CD4-positive, alpha-beta T cell treated with Interferon alpha-2 for 1 hour (primary cell): ENCODE data around the gene MMRN1.
A peak's percentile ranks its signal among the peaks of the same experiment; 100 is the strongest.

Source experiments
- DNase-seq, 2 donors: peaks; one replicate each; pipeline ENCODE4 v3.0.0-alpha.2; 2020 to 2022

Gene MMRN1

DNA sequence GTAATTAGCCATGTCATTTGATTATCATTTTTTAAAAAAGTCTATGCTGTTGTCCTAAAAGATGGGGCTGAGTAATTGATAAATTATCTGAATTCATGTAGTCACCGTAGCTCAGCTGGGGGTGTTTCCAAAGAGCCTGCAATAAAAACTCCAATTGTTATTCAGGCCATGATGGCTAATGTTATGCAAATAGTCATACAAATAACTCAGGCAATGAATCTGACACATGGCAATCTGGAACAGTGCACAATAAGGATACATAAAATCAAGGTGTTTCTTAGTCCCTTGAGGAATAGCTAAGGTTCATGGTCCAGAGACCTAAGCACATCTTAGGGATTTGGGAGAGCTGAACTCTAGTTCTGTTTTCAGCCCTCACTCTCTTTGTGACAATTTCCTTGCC, 15.2 kb downstream of the MMRN1 start:
- DNase-seq: no peak

DNA sequence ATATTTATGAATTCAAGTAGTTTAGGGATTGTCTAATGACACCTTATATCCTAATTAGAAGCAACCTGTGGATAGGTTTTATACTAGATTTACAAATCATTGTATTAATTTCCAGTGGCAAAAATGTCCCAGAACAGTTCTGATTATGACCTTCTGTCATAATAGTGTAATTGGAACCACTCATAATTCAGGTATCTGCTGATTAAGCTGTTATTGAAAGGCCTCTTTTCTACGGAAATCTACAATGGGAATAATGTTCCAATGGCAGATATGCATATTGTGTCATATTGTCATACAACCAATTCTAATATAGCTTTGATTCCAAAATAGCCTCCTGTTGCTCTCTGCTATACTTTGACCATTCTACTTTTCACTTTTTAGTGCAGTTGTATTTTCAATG, 19.0 kb downstream of the MMRN1 start:
- DNase-seq: no peak

DNA sequence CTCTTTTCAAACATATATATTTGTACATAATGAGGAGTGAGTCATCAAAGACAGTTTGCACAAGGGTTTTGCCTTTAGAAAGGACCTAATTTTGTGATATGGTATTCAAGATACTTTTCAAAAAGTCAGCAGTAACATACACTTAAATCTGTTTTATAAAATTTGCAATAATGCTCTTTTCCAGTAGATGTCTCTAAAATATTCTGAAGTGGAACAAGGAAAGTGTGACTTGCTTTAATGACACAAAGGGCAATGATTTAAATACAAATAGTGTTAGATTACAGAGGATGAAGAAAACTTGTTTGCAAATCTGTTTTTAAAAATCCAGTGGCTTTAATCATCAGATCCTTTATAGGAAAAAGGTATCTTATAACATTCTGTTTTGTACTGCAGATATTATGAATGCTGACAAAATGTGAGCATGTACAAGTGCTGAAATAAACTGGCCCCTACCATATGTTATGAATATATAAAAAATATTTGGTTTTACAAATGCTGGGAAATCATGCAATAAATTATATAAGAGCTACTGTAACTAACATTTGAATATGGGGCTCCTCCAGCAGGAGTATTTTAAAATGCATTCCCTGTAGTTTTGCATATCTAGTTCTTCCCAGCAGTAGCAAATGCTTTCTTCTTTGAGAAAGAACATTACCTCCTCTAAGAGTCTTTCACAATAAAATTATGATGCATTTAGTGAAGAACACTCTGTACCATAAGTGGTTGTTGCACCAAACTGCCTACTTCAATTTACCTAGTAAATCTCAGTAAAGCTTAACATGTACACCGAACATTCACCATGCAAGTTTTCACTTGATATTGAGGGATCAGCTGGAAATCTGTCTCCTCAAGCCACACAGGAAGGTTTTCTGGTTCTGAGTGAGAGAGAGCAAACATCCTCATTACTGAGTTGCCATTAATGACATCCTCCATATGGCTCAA, 20.2 kb downstream of the MMRN1 start:
- DNase-seq: no peak

DNA sequence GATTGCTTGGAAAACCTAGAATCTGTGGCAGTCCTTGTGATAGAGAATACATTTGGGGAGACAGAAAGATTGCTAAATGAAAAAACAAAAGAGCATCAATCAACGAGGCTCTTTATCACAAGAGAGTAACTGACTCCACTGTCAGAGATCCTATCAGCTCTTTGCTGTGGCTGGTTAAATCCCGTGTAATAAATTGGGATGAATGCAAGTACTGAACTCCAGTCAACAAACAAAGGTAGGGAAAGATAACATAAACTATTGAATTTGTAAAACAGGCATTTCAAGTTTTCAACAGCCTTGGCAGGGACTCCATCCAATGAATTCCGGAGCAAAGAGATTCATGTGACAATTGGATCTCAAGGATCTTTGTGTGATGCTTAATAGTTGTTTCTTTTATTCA, 21.3 kb downstream of the MMRN1 start:
- DNase-seq: no peak

DNA sequence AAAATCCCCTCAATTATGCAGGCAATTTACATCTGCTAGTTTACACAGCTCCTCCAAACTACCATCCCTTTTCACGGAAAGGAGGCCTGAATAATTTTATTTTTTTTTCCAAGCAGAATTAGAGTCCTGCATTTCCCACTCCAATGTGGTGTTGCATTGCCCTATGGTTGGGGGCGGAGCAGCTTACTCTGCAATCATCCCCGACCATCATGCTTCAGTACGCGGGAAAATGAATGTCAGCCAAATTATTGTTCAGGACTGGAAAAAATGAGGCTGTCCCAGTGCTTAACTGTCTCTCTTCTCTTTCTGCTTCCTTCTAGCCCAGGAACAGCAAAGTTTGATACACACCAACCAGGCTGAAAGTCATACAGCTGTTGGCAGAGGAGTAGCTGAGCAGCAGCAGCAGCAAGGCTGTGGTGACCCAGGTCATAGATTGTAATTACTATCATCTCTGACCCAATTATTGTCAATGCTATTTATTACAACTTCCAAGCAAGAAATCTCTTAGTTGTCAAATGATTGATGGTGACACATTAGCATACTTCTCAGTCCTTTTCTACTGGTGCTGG, 28.3 kb downstream of the MMRN1 start:
- DNase-seq: no peak

DNA sequence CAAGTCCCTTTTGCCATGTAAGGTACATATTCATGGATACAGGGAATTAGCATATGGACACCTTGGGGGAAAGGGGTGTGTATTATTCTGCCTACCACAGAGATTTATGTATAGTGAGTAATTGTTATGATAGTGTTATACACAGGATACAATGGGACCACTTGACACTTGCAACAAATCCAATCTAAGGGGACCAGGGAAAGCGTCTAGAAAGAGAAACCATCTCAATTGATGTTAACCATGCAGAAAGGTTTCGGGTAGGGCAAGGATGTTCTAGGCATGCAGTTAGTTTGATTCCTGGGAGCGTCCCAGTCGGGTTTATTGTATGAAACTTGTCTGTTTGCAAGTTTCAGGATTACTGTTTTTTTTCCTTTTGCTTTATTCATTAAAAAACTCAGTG, 34.2 kb downstream of the MMRN1 start:
- DNase-seq: no peak

DNA sequence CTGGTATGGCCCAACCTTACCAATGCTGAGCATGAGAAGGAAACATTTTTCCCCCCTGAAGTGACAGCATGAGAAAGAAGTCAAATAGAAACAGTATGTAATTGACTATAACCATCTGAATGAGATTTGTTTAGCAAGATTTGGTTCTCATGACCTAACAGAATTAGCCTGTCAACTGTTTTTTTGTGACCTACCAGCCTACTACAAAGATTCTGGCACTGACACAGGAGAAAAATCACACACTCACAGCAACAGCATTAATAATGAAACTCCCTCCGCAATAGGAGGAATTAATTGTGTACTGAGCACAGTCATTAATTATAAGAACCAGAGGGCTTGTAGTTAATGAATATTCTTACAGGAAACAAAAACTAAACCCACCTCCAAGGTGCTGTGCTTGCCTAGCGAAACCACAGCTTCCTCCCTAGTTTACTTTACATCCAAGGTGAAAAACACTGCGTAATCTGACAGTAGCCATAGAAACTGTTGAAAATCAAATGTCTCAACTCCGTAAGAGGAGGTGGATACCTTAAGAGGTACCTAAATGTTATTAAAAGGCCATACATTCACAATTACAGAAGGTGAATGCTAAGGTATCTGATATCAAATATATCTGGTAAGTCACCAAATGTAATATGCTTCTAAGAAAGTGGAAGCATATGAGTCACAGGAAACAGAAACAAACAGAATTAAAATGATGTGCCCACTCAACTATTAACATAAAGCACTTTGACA, 34.9 kb downstream of the MMRN1 start:
- DNase-seq: peak; percentile 33 to 83

DNA sequence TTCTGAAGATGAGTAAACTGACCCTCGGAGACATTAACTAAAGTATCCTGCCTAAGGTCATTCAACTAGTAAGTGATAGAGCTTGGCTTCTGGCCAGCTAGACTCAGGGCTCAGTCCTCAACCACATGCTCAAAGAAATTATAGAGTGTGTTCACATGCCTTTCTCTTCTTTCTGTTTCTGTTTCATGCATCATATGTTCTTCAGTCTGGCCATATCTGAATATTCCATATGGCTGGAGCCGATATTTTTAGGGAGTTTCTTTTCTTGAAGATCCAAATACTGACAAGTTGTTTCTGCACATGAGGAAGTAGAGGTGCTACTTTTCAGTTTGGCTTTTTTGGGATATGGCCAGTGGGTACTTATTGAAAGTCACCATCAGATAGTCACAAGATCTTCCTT, 44.9 kb downstream of the MMRN1 start:
- DNase-seq: no peak

DNA sequence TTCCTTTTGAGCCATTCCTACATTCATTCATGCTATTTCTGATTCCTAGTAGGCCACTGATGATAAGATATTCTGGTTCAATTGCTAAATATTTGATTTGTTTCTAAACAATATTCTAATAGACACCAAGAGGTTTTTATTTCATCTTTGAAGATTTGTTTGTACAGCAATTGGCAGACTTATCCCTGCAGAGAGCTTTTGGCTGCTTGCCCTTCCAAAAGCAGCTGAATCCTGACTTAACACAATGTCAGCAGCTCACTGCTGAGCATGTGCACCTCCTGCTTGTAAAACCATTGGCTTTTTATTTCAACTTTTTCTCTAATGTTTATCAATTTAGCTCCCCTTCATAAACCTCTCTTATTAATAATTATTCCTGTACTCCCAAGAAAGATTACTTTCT, 45.3 kb downstream of the MMRN1 start:
- DNase-seq: no peak

DNA sequence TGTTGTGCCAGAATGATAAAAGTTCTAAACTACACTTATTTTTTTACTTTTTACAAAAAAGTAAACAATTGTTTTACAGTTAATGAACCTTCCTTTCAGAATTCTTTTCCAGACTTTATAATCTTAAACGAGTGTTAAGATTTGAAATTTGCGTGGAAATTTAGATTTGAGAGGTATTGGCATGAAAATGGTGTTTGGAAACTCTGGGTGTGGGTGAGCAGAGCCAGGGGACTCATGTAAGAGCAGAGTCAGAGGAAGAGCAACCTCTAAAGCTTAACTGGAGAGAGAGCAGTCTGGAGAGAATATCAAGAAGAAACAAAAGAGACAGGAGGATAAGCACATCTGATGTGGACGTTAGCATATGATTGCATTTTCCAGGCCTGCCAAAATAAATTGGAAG, 48.2 kb downstream of the MMRN1 start:
- no peak for DNase-seq

DNA sequence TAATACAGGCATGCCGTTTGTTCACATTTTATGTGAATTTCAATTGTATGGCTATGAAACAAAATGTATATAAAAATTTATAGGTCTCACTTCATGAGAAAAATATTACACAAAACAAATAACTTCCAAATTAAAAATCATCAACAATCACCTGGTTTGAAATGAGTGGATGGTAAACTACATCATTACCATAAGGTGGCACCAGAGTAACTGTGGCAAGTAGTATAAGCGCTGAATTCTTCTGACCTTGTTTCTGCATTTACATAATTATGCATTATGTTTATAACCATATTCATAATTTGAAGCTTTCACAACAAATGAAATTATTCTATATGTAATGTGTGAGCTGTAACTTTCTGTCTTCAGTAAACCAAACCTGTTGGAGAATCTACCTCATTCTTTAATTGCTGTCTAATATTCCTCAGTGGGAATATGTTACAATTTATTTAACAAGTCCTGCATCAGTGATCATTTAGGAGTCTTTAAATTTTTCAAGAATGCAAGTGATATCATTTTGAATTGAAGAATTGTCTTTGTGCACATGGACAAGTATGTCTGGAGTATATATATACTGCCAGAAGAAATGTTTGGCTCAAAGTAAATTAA, 55.2 kb downstream of the MMRN1 start:
- no peak for DNase-seq

DNA sequence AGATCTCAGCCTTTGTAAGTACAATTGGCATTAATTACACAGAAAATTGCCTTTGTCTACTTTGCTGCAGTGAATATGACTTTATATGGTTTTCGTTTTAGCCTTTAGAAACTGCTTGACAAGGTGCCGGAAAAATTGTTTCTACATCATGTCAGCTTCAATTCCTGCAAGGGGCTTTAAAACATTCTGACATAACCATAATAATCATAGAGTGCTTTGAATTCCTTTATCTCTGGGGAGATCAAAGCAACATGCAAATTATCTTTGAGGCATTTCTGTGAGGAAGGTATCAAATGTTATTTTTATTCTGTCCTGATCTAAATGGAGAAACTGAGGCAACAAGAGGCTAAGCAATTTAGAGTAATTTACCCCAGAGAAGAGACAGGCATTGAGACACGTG, 57.8 kb downstream of the MMRN1 start:
- DNase-seq: no peak

DNA sequence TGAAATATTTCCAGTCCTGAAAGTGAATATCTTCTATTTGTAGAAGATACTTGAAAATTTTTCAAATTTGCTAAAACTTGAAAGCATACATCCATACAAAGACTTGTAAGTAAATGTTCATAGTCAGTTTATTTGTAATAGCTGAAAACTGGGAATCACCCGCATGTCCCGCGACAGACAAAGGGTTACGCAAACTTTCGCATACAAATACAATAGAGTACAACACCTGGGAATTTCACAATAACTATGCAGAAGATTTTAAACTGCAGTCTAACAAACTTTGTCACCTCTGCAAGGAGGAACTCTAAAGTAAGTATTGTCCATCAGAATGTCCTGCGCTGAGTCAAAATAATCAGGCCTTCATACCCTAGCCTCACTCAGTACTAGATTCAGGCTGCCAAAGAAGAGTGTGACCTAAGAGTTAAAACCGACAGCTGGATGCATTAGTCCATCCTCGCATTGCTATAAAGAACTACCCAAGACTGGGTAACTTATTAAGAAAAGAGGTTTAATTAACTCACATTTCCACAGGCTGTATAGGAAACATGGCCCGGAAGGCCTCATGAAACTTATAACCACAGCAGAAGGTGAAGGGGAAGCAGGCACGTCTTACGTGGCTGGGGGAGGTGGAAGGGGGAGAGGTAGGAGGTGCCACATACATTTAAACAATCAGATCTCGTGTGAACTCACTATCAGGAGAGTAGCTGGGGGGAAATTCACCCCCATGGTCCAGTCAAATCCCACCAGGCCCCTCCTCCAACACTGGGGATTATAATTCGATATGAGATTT, 60.4 kb downstream of the MMRN1 start:
- no peak for DNase-seq

DNA sequence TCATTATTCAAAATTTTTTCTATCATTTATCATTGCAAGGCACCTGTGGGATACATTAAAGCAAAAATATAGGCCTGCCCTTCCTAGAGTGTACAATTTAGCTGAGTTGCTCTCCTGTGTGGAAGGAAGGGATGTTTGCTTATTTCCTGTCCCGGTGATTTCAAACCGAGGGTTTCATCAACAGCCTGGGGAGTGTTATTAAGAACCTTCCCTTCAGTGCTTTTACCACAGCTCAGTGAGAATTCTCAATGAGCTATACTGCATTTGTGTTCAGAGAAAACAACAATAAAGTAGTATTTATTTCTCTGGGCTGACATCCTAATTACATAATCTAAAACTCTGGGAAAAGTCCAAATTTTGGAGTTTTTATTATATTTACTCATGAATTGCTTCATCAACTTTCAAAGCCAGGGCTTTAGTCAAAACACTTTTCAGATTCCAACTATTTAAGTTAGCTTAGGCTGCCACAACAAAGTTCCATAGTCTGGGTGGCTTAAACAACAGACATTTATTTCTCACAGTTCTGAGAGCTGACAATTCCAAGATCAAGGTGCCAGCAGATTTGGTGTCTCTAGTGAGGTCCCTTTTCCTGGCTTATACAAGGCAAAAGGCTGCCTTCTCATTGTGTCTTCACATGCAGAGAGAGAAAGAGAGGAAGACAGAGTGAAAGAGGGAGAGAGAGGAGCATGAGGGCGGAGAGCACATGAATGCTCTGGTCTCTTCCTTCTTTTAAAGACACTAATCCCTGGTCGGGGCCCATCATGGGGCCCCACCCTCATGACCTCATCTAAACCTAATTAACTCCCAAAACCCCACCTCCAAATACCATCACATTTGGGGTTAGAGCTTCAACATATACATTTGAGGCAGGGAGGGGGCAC, 62.6 kb downstream of the MMRN1 start:
- DNase-seq: no peak

DNA sequence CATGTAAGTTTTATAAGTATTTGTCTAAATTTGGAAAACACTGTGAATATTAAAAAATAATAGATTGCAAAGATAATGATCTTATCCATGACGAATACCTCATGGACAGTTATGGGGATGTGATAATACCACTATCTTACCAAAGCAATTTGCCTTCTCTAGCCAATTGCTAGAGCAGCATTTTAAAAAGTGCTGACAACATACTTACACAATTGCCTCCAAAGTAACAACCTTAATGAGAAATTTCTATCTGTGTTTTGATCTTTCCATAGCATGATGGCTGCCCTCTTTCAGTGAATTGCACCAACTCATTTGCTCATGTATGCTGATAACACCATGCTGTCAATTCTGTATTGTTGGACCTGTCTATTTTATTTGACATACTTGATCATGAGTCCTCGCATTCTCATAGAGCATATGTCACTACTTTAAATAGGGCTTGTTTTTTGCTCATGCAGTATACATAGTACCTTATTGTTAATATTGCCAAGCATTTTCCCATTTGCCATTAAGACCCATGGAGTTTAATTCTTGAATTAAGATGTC, 87.2 kb downstream of the MMRN1 start:
- DNase-seq: no peak

DNA sequence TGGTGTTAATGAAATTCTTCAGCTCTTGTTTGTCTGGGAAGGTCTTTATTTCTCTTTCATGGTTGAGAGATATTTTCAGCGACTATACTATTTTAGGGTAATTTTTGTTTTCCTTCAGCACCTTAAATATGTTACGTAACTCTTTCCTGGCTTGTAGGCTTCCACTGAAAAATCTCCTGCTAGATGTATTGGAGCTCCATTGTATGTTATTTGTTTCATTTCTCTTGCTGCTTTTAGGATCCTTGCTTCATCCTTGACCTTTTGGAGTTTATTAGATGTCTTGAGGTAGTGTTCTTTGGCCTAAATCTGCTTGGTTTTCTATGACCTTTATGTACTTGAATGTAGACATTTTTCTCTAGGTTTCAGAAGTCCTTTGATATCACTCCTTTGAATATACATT, 93.6 kb downstream of the MMRN1 start:
- DNase-seq: no peak

DNA sequence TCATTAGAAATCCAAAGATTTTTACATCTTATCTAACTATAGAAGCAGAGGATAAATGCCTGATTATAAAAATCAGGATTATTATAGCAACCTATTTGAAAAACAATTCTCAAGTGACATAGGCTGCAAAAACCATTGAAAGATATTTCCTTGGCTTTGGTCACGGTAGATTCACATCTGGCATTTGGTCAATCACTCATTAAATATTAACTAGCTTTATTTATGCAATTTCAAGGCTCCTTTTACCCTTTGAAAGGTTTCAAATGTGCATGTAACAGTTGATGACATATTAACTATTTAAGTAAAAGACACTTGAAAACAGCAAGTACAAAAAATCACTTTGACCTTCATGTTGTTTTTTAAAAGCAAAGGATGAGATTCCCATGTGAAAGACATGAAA, 98.1 kb downstream of the MMRN1 start:
- DNase-seq: no peak

DNA sequence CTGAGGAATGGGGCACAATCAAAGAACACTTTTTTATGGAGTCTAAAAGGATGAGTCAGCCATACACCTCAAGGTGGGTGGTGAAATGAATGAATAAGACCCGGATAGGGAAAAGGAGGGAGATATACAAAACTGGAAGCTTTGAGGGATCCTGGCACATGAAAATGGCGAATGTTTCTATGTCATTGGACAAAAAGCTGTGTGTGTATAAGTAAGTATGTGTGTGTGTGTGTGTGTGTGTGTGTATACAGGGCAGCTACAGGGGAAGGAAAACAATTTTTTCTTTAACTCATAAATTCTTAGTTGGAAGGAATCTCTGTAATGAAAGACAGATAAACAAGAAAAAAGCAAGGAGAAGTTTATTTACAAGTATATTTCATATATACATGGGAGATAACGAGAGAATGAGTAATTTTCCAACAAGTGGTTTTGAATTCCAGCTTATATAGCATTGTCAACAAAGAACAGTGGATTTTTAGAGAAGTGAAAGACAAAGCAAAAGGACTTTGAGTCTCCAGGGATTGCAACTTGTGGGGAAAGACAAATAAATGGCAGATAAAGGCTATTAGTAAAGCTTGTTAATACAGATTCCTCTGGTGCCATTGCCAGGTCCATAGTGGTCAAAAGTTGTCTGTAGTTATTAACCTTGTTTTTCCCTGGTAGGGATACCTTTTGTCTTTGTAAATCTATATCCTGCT, 99.7 kb downstream of the MMRN1 start:
- no peak for DNase-seq

DNA sequence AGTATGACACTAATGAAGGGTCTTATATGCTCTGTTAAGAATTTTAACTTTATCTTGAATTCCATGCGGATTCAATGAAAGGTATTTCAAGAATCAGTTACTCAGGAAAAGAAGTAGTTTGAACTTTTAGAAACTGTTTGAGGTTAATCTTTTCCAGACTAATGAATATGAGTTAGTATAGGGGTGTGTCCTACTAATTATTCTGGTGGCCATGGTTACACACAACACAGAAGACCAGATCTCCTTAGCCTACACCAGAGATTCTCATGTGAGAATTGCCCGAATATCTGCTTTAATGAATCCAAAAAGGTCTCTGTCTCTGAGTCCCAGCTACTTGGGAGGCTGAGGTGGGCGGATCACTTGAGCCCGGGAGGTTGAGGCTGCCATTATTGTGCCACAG, 100.4 kb downstream of the MMRN1 start:
- DNase-seq: no peak

DNA sequence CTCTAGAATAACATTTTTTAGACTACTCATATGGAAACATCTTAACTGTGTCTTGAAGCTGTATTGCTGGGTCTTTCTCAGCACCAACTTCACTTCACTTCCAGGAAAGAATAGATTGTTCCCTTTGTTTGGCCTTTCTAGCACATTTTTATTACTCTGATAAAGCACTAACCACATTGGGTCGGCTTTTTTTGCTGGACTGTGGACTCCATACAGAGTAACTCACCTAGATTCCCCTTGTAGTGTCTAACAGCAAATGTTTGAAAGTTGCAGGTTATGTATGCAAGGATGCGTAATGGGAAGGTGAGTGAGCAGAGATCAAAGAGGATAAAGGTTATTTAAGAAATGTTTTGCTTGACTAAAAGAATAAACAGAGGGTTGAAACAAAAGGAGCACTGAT, 101.2 kb downstream of the MMRN1 start:
- DNase-seq: no peak
